Measurements from ENCODE around the gene SESN3. TPM values are rescaled to one million over a fixed set of nuclear protein-coding genes. Genes with fewer than 3 reads are reported as not detected.

The SESN3 gene
- total and polyA plus RNA-seq, 4 donors = 4.0 to 73.3 (median 20.1) TPM

GRCh38 chr11:95192717-95193116 lies 38.3 kb downstream of the SESN3 start:
- ATAC-seq (ENCODE audit: insufficient read depth, low FRiP score) (no peak), DNase-seq (no peak)
- WGBS, 2 donors = 77 to 81% methylated on average over 3 of the region's 3 CpGs
- Histone ChIP-seq H3K4me3 (no peak overlapping the region), H3K27ac (ENCODE audit: low read depth in 1 of 2, low read length in 1 of 2) (no peak overlapping the region), H3K36me3 (ENCODE audit: control insufficient read depth in 4 of 4, insufficient read depth in 4 of 4, low read length in 4 of 4) (peaks cover 0 to 22% (median 2%) of the 10 kb centered on the region in 4 donors), H3K9ac (ENCODE audit: insufficient read depth in 1 of 2, low read length in 2 of 2) (no peak overlapping the region), H3K9me3 (ENCODE audit: control insufficient read depth in 4 of 4, insufficient read depth in 3 of 4, low read length in 3 of 4) (no peaks in the 10 kb centered on the region), H3K27me3 (ENCODE audit: control insufficient read depth in 3 of 3, insufficient read depth in 3 of 3, low read length in 2 of 3) (no peaks in the 10 kb centered on the region), H3K4me1 (ENCODE audit: control insufficient read depth in 5 of 5, insufficient read depth in 5 of 5, low read length in 5 of 5) (peaks cover 0 to 22% (median 0%) of the 10 kb centered on the region in 5 donors)
- TF ChIP-seq CTCF (IDR thresholded peaks at IDR 0.05; ENCODE audit: control extremely low read depth, extremely low read depth) = no peak

GRCh38 chr11:95187723-95188122 lies 43.3 kb downstream of the SESN3 start:
- H3K36me3 ChIP-seq (ENCODE audit: control insufficient read depth in 4 of 4, insufficient read depth in 4 of 4, low read length in 4 of 4) = peaks cover 2 to 36% (median 6%) of the 10 kb centered on the region in 4 donors
- no peak for DNase-seq
- no peaks in the 10 kb centered on the region for H3K9me3 ChIP-seq (ENCODE audit: control insufficient read depth in 4 of 4, insufficient read depth in 3 of 4, low read length in 3 of 4)
- no peak overlapping the region for H3K9ac ChIP-seq (ENCODE audit: insufficient read depth in 1 of 2, low read length in 2 of 2)
- no peak overlapping the region for H3K4me3 ChIP-seq
- TF ChIP-seq CTCF (IDR thresholded peaks at IDR 0.05; ENCODE audit: control extremely low read depth, extremely low read depth) = no peak
- H3K4me1 ChIP-seq (ENCODE audit: control insufficient read depth in 5 of 5, insufficient read depth in 5 of 5, low read length in 5 of 5) = peaks cover 0 to 4% (median 0%) of the 10 kb centered on the region in 5 donors
- no peak for ATAC-seq (ENCODE audit: insufficient read depth, low FRiP score)
- no peak overlapping the region for H3K27ac ChIP-seq (ENCODE audit: low read depth in 1 of 2, low read length in 1 of 2)
- H3K27me3 ChIP-seq (ENCODE audit: control insufficient read depth in 3 of 3, insufficient read depth in 3 of 3, low read length in 2 of 3) = no peaks in the 10 kb centered on the region

- Histone ChIP-seq H3K27ac (ENCODE audit: low read depth in 1 of 2, low read length in 1 of 2) (no peak overlapping the region), H3K27me3 (ENCODE audit: control insufficient read depth in 3 of 3, insufficient read depth in 3 of 3, low read length in 2 of 3) (no peaks in the 10 kb centered on the region), H3K4me3 (no peak overlapping the region), H3K9ac (ENCODE audit: insufficient read depth in 1 of 2, low read length in 2 of 2) (no peak overlapping the region), H3K9me3 (ENCODE audit: control insufficient read depth in 4 of 4, insufficient read depth in 3 of 4, low read length in 3 of 4) (no peaks in the 10 kb centered on the region), H3K36me3 (ENCODE audit: control insufficient read depth in 4 of 4, insufficient read depth in 4 of 4, low read length in 4 of 4) (peaks cover 2 to 32% (median 18%) of the 10 kb centered on the region in 4 donors), H3K4me1 (ENCODE audit: control insufficient read depth in 5 of 5, insufficient read depth in 5 of 5, low read length in 5 of 5) (no peaks in the 10 kb centered on the region)
- DNase-seq = no peak
- WGBS, 2 donors = 95 to 97% methylated on average over 2 of the region's 2 CpGs
- TF ChIP-seq CTCF (IDR thresholded peaks at IDR 0.05; ENCODE audit: control extremely low read depth, extremely low read depth) = no peak
- no peak for ATAC-seq (ENCODE audit: insufficient read depth, low FRiP score)
Observed at GRCh38 chr11:95182397-95182796, 48.6 kb downstream of the SESN3 start.

GRCh38 chr11:95175818-95176380 lies 55.1 kb downstream of the SESN3 start:
- WGBS, 2 donors = 74 to 78% methylated on average over 4 of the region's 4 CpGs
- no peak for ATAC-seq (ENCODE audit: insufficient read depth, low FRiP score)

More at GRCh38 chr11:95175818-95176380, 55.1 kb downstream of the SESN3 start:
- no peak overlapping the region for H3K27ac ChIP-seq (ENCODE audit: low read depth in 1 of 2, low read length in 1 of 2)
- DNase-seq = no peak
- no peak overlapping the region for H3K9ac ChIP-seq (ENCODE audit: insufficient read depth in 1 of 2, low read length in 2 of 2)
- H3K9me3 ChIP-seq (ENCODE audit: control insufficient read depth in 4 of 4, insufficient read depth in 3 of 4, low read length in 3 of 4) = no peaks in the 10 kb centered on the region
- H3K27me3 ChIP-seq (ENCODE audit: control insufficient read depth in 3 of 3, insufficient read depth in 3 of 3, low read length in 2 of 3) = no peaks in the 10 kb centered on the region
- H3K4me3 ChIP-seq = no peak overlapping the region
- peaks cover 0 to 54% (median 21%) of the 10 kb centered on the region in 4 donors for H3K36me3 ChIP-seq (ENCODE audit: control insufficient read depth in 4 of 4, insufficient read depth in 4 of 4, low read length in 4 of 4)
- TF ChIP-seq CTCF (IDR thresholded peaks at IDR 0.05; ENCODE audit: control extremely low read depth, extremely low read depth) = no peak
- H3K4me1 ChIP-seq (ENCODE audit: control insufficient read depth in 5 of 5, insufficient read depth in 5 of 5, low read length in 5 of 5) = no peaks in the 10 kb centered on the region

Data from lung (tissue), 12 donors.